ENCODE measurements around the gene ACIN1. TPM values are rescaled to one million over a fixed set of nuclear protein-coding genes. Genes with fewer than 3 reads are reported as not detected.

The ACIN1 gene
- total and polyA plus RNA-seq, 2 experiments from 2014 or later = 76.1 to 172 TPM

- TF ChIP-seq EZH2phosphoT487 (IDR thresholded peaks at IDR 0.05; ENCODE audit: unreplicated experiment) (no peak), NANOG (IDR thresholded peaks at IDR 0.05; ENCODE audit: borderline replicate concordance) (no peak)
- TF ChIP-seq, protein P1, sequence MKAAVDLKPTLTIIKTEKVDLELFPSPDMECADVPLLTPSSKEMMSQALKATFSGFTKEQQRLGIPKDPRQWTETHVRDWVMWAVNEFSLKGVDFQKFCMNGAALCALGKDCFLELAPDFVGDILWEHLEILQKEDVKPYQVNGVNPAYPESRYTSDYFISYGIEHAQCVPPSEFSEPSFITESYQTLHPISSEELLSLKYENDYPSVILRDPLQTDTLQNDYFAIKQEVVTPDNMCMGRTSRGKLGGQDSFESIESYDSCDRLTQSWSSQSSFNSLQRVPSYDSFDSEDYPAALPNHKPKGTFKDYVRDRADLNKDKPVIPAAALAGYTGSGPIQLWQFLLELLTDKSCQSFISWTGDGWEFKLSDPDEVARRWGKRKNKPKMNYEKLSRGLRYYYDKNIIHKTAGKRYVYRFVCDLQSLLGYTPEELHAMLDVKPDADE (IDR thresholded peaks at IDR 0.05) = no peak
Measured at GRCh38 chr14:23021434-23021833, 73.5 kb downstream of the ACIN1 start (continued).

DNA sequence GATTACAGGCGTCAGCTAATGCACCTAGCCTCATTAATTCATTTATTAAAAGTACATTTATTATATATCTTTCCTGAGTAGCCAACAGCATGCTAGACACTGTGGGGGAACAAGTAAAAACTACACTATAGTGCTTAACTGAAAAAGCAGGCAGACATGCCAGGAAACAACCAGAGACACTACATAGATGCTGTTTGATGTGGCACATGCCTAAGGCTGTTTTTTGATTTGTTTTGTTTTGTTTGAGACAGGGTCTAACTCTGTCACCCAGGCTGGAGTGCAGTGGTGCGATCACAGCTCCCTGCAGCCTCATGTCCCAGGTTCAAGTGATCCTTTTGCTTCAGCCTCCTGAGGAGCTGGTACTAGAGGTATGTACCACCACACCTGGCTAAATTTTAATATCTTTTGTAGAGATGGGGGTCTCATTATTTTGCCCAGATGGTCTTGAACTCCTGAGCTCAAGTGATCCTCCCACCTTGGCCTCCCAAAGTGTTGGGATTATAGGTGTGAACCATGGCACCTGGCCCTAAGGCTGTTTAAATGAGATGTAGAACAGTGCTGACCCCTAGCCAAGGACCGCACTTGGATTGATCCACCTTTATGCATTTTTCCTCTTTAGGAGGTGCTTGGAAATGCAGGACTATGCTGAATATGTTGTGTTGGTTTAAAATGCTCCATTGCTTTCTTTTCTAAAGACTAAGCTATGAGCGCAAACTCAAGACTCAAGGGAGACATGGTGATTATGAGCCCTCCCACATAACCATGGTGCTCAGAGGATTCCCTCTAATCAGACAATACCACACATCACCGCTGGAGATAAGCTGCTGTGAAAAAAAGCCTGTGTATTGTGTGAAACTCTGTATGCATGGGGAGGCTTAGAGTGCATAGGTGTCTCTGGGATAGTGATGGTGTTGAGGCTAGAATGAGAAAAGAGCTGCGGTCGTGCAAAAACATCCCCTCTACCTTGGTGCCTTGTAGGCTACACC is 74.5 kb downstream of the ACIN1 start:
- Histone ChIP-seq H3F3A (replicated peaks; ENCODE audit: low read depth) (peaks cover 11% of the 10 kb centered on the region; the same call in 1 of the 2 replicates), H4K20me1 (replicated peaks; ENCODE audit: insufficient read depth) (peaks cover 5% of the 10 kb centered on the region), H3K4me1 (ENCODE audit: insufficient read depth) (peaks cover 13% of the 10 kb centered on the region; the same call in 1 of the 2 replicates), H2AFZ (no peak overlapping the region), H3K36me3 (ENCODE audit: insufficient read depth) (0 out of 2 replicates have a peak, but pooled peaks cover 3% of the 10 kb centered on the region), H3K9me2 (ENCODE audit: insufficient read depth) (no peaks in the 10 kb centered on the region), H3K27ac (ENCODE audit: low read depth) (no peak overlapping the region), H3K4me3 (no peak overlapping the region), H3K4me2 (no peak overlapping the region), H3K27me3 (ENCODE audit: insufficient read depth) (no peaks in the 10 kb centered on the region), H3K79me2 (replicated peaks; ENCODE audit: insufficient read depth) (no peaks in the 10 kb centered on the region)
- Mint-ChIP-seq H3K9me3 (no peaks in the 10 kb centered on the region), H3K36me3 (ENCODE audit: low read depth) (peaks cover 10% of the 10 kb centered on the region), H3K27me3 (ENCODE audit: insufficient read depth, low read depth, poor library complexity) (peaks cover 5% of the 10 kb centered on the region), H3K4me3 (no peak overlapping the region), H3K4me1 (peaks cover 21% of the 10 kb centered on the region), H3K27ac (no peak overlapping the region)
- TF ChIP-seq POLR2AphosphoS5 (IDR thresholded peaks at IDR 0.05; ENCODE audit: low read depth) = no peak
- TF ChIP-seq EZH2 (IDR thresholded peaks at IDR 0.05; ENCODE audit: low read depth, unreplicated experiment) = no peak
- TF ChIP-seq, protein P2, sequence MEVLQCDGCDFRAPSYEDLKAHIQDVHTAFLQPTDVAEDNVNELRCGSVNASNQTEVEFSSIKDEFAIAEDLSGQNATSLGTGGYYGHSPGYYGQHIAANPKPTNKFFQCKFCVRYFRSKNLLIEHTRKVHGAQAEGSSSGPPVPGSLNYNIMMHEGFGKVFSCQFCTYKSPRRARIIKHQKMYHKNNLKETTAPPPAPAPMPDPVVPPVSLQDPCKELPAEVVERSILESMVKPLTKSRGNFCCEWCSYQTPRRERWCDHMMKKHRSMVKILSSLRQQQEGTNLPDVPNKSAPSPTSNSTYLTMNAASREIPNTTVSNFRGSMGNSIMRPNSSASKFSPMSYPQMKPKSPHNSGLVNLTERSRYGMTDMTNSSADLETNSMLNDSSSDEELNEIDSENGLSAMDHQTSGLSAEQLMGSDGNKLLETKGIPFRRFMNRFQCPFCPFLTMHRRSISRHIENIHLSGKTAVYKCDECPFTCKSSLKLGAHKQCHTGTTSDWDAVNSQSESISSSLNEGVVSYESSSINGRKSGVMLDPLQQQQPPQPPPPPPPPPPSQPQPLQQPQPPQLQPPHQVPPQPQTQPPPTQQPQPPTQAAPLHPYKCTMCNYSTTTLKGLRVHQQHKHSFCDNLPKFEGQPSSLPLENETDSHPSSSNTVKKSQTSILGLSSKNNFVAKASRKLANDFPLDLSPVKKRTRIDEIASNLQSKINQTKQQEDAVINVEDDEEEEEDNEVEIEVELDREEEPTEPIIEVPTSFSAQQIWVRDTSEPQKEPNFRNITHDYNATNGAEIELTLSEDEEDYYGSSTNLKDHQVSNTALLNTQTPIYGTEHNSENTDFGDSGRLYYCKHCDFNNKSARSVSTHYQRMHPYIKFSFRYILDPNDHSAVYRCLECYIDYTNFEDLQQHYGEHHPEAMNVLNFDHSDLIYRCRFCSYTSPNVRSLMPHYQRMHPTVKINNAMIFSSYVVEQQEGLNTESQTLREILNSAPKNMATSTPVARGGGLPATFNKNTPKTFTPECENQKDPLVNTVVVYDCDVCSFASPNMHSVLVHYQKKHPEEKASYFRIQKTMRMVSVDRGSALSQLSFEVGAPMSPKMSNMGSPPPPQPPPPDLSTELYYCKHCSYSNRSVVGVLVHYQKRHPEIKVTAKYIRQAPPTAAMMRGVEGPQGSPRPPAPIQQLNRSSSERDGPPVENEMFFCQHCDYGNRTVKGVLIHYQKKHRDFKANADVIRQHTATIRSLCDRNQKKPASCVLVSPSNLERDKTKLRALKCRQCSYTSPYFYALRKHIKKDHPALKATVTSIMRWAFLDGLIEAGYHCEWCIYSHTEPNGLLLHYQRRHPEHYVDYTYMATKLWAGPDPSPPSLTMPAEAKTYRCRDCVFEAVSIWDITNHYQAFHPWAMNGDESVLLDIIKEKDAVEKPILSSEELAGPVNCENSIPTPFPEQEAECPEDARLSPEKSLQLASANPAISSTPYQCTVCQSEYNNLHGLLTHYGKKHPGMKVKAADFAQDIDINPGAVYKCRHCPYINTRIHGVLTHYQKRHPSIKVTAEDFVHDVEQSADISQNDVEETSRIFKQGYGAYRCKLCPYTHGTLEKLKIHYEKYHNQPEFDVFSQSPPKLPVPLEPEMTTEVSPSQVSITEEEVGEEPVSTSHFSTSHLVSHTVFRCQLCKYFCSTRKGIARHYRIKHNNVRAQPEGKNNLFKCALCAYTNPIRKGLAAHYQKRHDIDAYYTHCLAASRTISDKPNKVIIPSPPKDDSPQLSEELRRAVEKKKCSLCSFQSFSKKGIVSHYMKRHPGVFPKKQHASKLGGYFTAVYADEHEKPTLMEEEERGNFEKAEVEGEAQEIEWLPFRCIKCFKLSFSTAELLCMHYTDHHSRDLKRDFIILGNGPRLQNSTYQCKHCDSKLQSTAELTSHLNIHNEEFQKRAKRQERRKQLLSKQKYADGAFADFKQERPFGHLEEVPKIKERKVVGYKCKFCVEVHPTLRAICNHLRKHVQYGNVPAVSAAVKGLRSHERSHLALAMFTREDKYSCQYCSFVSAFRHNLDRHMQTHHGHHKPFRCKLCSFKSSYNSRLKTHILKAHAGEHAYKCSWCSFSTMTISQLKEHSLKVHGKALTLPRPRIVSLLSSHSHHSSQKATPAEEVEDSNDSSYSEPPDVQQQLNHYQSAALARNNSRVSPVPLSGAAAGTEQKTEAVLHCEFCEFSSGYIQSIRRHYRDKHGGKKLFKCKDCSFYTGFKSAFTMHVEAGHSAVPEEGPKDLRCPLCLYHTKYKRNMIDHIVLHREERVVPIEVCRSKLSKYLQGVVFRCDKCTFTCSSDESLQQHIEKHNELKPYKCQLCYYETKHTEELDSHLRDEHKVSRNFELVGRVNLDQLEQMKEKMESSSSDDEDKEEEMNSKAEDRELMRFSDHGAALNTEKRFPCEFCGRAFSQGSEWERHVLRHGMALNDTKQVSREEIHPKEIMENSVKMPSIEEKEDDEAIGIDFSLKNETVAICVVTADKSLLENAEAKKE (CRISPR knock-in tag; IDR thresholded peaks at IDR 0.05) = no peak
- no peak for TF ChIP-seq NANOG (IDR thresholded peaks at IDR 0.05; ENCODE audit: borderline replicate concordance)
- no peak for TF ChIP-seq CREB1 (CRISPR knock-in tag; IDR thresholded peaks at IDR 0.05; ENCODE audit: low read depth)
- TF ChIP-seq STAT1 (IDR thresholded peaks at IDR 0.05; ENCODE audit: unreplicated experiment) = no peak
- TF ChIP-seq, protein P1 (IDR thresholded peaks at IDR 0.05) = no peak
- no peak for TF ChIP-seq ZNF114 (CRISPR knock-in tag; IDR thresholded peaks at IDR 0.05)
- no peak for TF ChIP-seq JUNB (IDR thresholded peaks at IDR 0.05; ENCODE audit: unreplicated experiment)
- DNase-seq (ENCODE audit: low spot score) (no peak), ATAC-seq (no peak; the same call in 2 of the 3 replicates)

Data from GM23338 (cell line).